ENCODE results near the gene RAB27B. TPM values are rescaled to one million over a fixed set of nuclear protein-coding genes. Genes with fewer than 3 reads are reported as not detected.

The RAB27B gene
- total and polyA plus RNA-seq, 3 experiments from 2014 or later = 0.15 to 1.2 (median 0.22) TPM

DNA sequence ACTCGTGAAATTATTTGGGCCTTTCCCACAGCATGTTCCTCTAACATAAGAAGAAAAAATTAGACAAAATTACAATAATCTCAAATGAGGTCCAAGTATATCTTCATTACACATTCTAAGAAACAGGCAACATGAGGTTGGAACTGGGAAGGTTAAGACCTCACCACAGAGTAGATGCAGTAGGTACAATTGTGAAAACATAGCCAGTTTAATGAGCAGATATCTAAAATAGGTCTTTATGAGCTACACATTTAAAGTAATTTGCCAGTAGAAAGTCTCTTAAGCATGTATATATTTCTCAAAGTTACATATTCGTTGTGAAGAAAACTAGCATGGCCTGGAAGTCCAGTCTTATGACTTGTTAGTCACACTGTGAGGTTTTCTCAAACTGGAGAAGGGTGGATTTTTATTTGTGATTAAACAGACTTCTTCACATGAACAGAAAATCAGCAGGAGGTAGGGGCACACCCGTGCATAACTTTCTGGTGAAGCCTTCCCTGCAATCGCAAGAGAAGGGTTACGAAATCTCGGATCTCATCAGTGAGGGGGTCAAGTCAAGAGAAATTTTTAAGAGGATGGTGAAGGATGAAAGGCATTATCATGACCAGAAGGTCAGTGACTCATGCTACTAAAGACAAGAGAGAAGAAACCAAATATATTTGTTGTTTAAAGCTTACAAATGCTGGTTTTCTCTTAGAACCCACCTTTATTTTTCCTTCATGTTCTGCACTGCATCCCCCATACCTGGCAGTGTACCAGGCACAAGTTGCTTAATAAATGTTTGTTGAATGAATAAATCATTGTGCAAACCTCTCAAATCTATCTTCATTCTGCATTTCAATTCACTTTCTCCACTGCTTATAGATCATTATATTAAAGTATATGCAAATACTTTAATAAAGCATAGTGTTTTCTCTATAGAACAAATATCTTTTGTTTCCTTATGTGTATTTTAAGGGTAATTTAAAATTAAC is 5.1 kb upstream of the RAB27B start:
- Histone ChIP-seq H3K4me1 (ENCODE audit: insufficient read depth, low read length) (peaks cover 5% of the 10 kb centered on the region), H3K27me3 (ENCODE audit: insufficient read depth, low read length, poor library complexity, severe bottlenecking) (no peaks in the 10 kb centered on the region), H3K27ac (ENCODE audit: low read depth, low read length) (no peak overlapping the region), H3K9me3 (ENCODE audit: low read length) (no peaks in the 10 kb centered on the region), H3K4me3 (ENCODE audit: low read length) (no peak overlapping the region), H3K36me3 (ENCODE audit: insufficient read depth, low read length) (no peaks in the 10 kb centered on the region)
- peaks cover 3 to 4% of the 10 kb centered on the region in 2 donors for H3K27me3 Mint-ChIP-seq
- no peaks in the 10 kb centered on the region for H3K36me3 Mint-ChIP-seq
- no peak for DNase-seq
- CTCF ChIA-PET = no interaction called here
- H3K9me3 Mint-ChIP-seq = no peaks in the 10 kb centered on the region
- peaks cover 5 to 9% (median 9%) of the 10 kb centered on the region in 3 donors for H3K4me1 Mint-ChIP-seq
- no peak overlapping the region for H3K4me3 Mint-ChIP-seq
- POLR2A ChIA-PET = no interaction called here
- peak overlapping the region in 1 of 8 donors; percentile 24 for H3K27ac Mint-ChIP-seq

DNA sequence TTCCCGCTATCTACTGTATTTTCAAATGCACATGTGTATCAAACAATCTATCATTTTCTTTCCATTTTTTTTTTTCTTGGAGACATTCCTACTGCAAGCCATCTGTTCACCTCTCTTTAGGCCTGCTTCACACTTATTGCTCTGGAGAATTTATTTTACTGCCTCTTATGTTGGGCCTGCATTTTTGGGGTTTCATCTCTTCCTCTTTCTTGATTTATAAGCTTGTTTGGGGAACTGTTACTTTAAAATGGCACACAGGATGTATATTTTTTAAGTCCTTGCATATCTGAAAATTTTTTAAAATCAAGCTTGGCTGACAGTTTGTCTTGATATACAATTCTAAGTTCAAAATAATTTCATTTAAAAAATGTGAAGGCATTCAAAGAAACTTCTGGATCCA is 3.5 kb upstream of the RAB27B start:
- peaks cover 0 to 3% (median 0%) of the 10 kb centered on the region in 3 donors for H3K36me3 Mint-ChIP-seq
- Histone ChIP-seq H3K27ac (ENCODE audit: low read depth, low read length) (no peak overlapping the region), H3K4me1 (ENCODE audit: insufficient read depth, low read length) (peaks cover 9% of the 10 kb centered on the region), H3K27me3 (ENCODE audit: insufficient read depth, low read length, poor library complexity, severe bottlenecking) (no peaks in the 10 kb centered on the region), H3K9me3 (ENCODE audit: low read length) (no peaks in the 10 kb centered on the region), H3K36me3 (ENCODE audit: insufficient read depth, low read length) (no peaks in the 10 kb centered on the region), H3K4me3 (ENCODE audit: low read length) (no peak overlapping the region)
- H3K27ac Mint-ChIP-seq = no peak overlapping the region
- POLR2A ChIA-PET = no interaction called here
- H3K9me3 Mint-ChIP-seq = no peaks in the 10 kb centered on the region
- peaks cover 0 to 3% of the 10 kb centered on the region in 2 donors for H3K27me3 Mint-ChIP-seq
- peaks cover 12 to 18% (median 18%) of the 10 kb centered on the region in 3 donors for H3K4me1 Mint-ChIP-seq
- CTCF ChIA-PET = no interaction called here
- no peak overlapping the region for H3K4me3 Mint-ChIP-seq
- DNase-seq = no peak

DNA sequence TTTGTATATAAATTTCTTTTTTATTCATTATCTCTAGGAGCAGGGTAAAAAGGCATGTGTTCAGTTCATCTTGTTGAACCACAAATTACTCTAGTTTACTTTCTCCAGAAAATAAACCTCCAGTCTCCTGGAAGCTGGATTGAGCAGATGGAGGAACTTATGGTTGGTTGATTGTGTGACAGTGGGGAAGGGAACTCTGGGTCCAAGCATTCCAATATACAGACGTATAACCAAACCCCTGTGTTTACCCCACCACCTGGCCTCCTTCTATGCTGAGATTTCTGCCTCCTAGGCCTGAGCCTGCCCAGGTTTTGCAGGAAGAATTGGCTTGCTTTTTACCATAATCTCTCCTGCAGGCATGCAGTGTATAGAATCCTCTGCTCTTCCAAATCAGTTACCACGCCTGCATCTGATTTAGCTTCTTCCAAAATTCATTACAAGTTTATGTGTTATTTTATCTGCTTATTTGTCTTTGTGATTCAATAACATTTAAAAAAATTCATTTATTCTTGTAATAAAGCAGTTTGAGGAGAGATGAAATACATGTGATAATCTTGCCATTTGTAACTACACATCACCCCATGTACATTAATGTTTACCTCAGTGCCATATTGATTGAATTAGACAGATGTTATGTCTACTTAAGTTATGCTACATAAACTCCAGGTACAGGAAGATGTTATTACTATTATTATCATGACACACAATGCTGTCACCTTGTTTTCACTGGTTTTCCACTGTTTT is 2.5 kb upstream of the RAB27B start:
- H3K36me3 Mint-ChIP-seq = peaks cover 0 to 3% (median 0%) of the 10 kb centered on the region in 3 donors
- H3K9me3 ChIP-seq (ENCODE audit: low read length) = no peaks in the 10 kb centered on the region
- H3K27me3 Mint-ChIP-seq = peaks cover 0 to 3% of the 10 kb centered on the region in 2 donors
- H3K4me1 ChIP-seq (ENCODE audit: insufficient read depth, low read length) = peaks cover 16% of the 10 kb centered on the region
- H3K4me1 Mint-ChIP-seq = peaks cover 15 to 24% (median 22%) of the 10 kb centered on the region in 3 donors
- no peaks in the 10 kb centered on the region for H3K36me3 ChIP-seq (ENCODE audit: insufficient read depth, low read length)
- no peaks in the 10 kb centered on the region for H3K27me3 ChIP-seq (ENCODE audit: insufficient read depth, low read length, poor library complexity, severe bottlenecking)
- no peak overlapping the region for H3K27ac ChIP-seq (ENCODE audit: low read depth, low read length)
- no peaks in the 10 kb centered on the region for H3K9me3 Mint-ChIP-seq
- no peak overlapping the region for H3K27ac Mint-ChIP-seq
- ChIA-PET POLR2A (no interaction called here), CTCF (no interaction called here)
- no peak overlapping the region for H3K4me3 ChIP-seq (ENCODE audit: low read length)
- H3K4me3 Mint-ChIP-seq = no peak overlapping the region
- no peak for DNase-seq

DNA sequence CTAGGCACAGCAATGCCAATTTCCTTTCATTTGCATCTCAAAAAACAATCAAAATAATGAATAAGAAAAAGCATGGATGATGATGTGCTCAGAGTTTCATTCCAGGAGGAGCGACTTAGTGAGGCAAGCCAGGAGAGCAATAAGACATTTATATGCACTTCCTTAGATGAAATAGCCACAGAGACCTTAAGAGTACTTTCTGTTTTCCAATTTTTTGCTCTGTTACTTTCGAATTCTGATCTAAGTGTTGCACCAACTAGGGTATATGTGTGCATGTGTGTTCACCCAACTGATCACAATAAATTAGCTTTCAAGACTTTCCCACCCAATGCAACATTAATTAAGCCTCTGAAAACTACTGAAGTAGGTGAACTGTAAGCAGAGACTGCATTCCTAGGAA is 709 bp downstream of the RAB27B start:
- Mint-ChIP-seq H3K36me3 (peaks cover 0 to 6% (median 3%) of the 10 kb centered on the region in 3 donors), H3K9me3 (peaks cover 0 to 6% (median 0%) of the 10 kb centered on the region in 5 donors), H3K27me3 (peaks cover 0 to 3% of the 10 kb centered on the region in 2 donors), H3K27ac (peak overlapping the region in 6 of 8 donors; percentile 64 to 89 (median 77)), H3K4me3 (peak overlapping the region; percentile 87 to 93 (median 90)), H3K4me1 (peaks cover 21 to 37% (median 35%) of the 10 kb centered on the region in 3 donors)
- no peaks in the 10 kb centered on the region for H3K27me3 ChIP-seq (ENCODE audit: insufficient read depth, low read length, poor library complexity, severe bottlenecking)
- H3K27ac ChIP-seq (ENCODE audit: low read depth, low read length) = no peak overlapping the region
- peak overlapping the region; percentile 85 for H3K4me3 ChIP-seq (ENCODE audit: low read length)
- no peaks in the 10 kb centered on the region for H3K36me3 ChIP-seq (ENCODE audit: insufficient read depth, low read length)
- ChIA-PET POLR2A (no interaction called here), CTCF (interaction anchor here (0.8 kb wide), 1 partner anchor 560 kb away, joined by 3 read pairs; the partner anchor contains the start of gene POLI)
- no peak for DNase-seq
- H3K4me1 ChIP-seq (ENCODE audit: insufficient read depth, low read length) = peaks cover 16% of the 10 kb centered on the region
- no peaks in the 10 kb centered on the region for H3K9me3 ChIP-seq (ENCODE audit: low read length)

DNA sequence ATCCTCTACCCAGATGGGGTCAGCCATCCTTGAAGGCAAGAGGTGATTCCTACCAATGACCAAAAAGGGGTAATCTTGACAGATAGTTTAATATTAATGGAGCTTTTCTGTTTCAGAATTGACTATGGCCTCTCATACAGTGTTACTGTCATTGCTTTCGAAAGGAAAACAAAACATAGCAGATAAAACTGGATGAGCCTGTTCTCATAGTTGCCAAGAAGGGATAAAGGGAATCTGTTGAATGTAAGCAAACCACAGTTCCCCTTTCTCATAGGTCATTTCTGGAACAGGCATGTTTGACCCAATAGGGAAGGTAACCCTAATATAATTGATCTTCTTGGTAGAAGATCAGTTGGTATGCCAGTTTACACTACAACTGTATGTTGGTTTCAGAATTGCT is 1.6 kb downstream of the RAB27B start:
- H3K36me3 Mint-ChIP-seq = peaks cover 0 to 6% (median 3%) of the 10 kb centered on the region in 3 donors
- H3K4me3 ChIP-seq (ENCODE audit: low read length) = no peak overlapping the region
- peaks cover 0 to 3% of the 10 kb centered on the region in 2 donors for H3K27me3 Mint-ChIP-seq
- H3K4me1 Mint-ChIP-seq = peaks cover 21 to 37% (median 35%) of the 10 kb centered on the region in 3 donors
- no peaks in the 10 kb centered on the region for H3K36me3 ChIP-seq (ENCODE audit: insufficient read depth, low read length)
- ChIA-PET POLR2A (no interaction called here), CTCF (no interaction called here)
- no peaks in the 10 kb centered on the region for H3K9me3 ChIP-seq (ENCODE audit: low read length)
- peaks cover 16% of the 10 kb centered on the region for H3K4me1 ChIP-seq (ENCODE audit: insufficient read depth, low read length)
- no peak for DNase-seq
- no peaks in the 10 kb centered on the region for H3K27me3 ChIP-seq (ENCODE audit: insufficient read depth, low read length, poor library complexity, severe bottlenecking)
- H3K9me3 Mint-ChIP-seq = peaks cover 0 to 6% (median 0%) of the 10 kb centered on the region in 5 donors
- H3K27ac ChIP-seq (ENCODE audit: low read depth, low read length) = no peak overlapping the region
- H3K27ac Mint-ChIP-seq = peak overlapping the region in 1 of 8 donors; percentile 20
- peak overlapping the region in 1 of 7 donors; percentile 43 for H3K4me3 Mint-ChIP-seq

DNA sequence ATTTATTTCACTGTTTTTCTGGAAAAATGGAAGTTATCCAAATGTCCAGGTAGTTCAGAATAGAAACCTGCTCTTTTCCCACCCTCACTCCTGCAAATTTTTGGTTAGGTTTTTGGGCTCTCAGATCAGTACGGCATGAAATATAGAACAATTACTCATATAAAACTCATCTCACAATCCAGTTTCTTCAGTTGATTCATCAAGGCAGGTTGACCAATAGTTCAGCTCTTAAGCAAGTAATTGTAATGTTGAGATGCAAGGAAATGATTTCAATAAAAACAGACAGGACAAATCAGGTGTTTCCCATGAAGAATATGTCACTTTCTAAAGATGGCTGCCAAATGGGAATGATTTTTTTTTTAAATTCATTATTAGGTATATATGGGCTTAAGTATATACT is 2.0 kb downstream of the RAB27B start:
- DNase-seq = no peak
- ChIA-PET CTCF (no interaction called here), POLR2A (no interaction called here)
- Histone ChIP-seq H3K4me1 (ENCODE audit: insufficient read depth, low read length) (peaks cover 16% of the 10 kb centered on the region), H3K27ac (ENCODE audit: low read depth, low read length) (no peak overlapping the region), H3K27me3 (ENCODE audit: insufficient read depth, low read length, poor library complexity, severe bottlenecking) (no peaks in the 10 kb centered on the region), H3K9me3 (ENCODE audit: low read length) (no peaks in the 10 kb centered on the region), H3K4me3 (ENCODE audit: low read length) (no peak overlapping the region), H3K36me3 (ENCODE audit: insufficient read depth, low read length) (no peaks in the 10 kb centered on the region)
- H3K27me3 Mint-ChIP-seq = peaks cover 0 to 3% of the 10 kb centered on the region in 2 donors
- H3K27ac Mint-ChIP-seq = peak overlapping the region in 1 of 8 donors; percentile 20
- H3K36me3 Mint-ChIP-seq = peaks cover 0 to 6% (median 3%) of the 10 kb centered on the region in 3 donors
- H3K4me1 Mint-ChIP-seq = peaks cover 21 to 37% (median 35%) of the 10 kb centered on the region in 3 donors
- H3K9me3 Mint-ChIP-seq = peaks cover 0 to 6% (median 0%) of the 10 kb centered on the region in 5 donors
- H3K4me3 Mint-ChIP-seq = peak overlapping the region in 3 of 7 donors; percentile 9 to 43 (median 28)

DNA sequence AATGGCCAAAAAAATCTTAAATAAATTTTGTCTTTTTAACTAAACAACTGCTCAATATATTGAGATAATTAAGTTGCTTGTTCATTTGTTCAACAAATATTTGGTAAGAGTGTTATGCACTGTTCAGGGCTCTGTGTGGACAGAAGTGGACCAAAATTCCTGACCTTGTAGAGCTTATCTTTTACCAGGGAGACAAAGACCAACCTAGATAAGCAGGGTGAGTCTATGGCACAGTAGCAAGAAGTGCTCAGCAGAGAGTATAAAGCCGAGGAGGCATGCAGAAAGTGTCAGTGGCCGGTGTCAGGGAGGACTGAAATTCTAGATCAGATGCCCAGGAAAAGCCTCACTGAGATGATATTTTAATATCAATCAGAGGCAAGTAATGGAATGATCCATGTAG is 2.6 kb downstream of the RAB27B start:
- Mint-ChIP-seq H3K4me1 (peaks cover 24 to 41% (median 41%) of the 10 kb centered on the region in 3 donors), H3K4me3 (no peak overlapping the region)
- H3K9me3 ChIP-seq (ENCODE audit: low read length) = no peaks in the 10 kb centered on the region

More for the DNA sequence above, 2.6 kb downstream of the RAB27B start:
- peaks cover 0 to 3% of the 10 kb centered on the region in 2 donors for H3K27me3 Mint-ChIP-seq
- Histone ChIP-seq H3K4me3 (ENCODE audit: low read length) (no peak overlapping the region), H3K27me3 (ENCODE audit: insufficient read depth, low read length, poor library complexity, severe bottlenecking) (no peaks in the 10 kb centered on the region), H3K4me1 (ENCODE audit: insufficient read depth, low read length) (peaks cover 20% of the 10 kb centered on the region), H3K27ac (ENCODE audit: low read depth, low read length) (no peak overlapping the region), H3K36me3 (ENCODE audit: insufficient read depth, low read length) (no peaks in the 10 kb centered on the region)
- ChIA-PET POLR2A (no interaction called here), CTCF (no interaction called here)
- DNase-seq = no peak
- peaks cover 0 to 6% (median 3%) of the 10 kb centered on the region in 3 donors for H3K36me3 Mint-ChIP-seq
- peaks cover 0 to 6% (median 0%) of the 10 kb centered on the region in 5 donors for H3K9me3 Mint-ChIP-seq
- H3K27ac Mint-ChIP-seq = no peak overlapping the region

Data from CD8-positive, alpha-beta memory T cell (primary cell).